A549 (cell line): Measurements from ENCODE around the gene PKN2. TPM values are rescaled to one million over a fixed set of nuclear protein-coding genes. Genes with fewer than 3 reads are reported as not detected.

Source experiments
- ATAC-seq, 2 experiments: fragments of 200-7000 bp in 1 of 2; fragments of >200 bp in 1 of 2; cut with Nextera tagmentation in 1 of 2; cut with Tn5 transposase in 1 of 2; 3 replicates each; pipeline versions ENCODE4 v1.8.0 to v1.9.1; 2018 to 2020; ENCODE audit warnings: mild to moderate bottlenecking in 1 of 2, moderate library complexity in 1 of 2
- CTCF ChIA-PET: fragments of 300-600 bp; sonication (Branson Sonifier 250); formaldehyde crosslinking; extraction: SDS; loops from one replicate; lab custom pipeline; 2021; ENCODE audit warnings: antibody characterized with exemption, inconsistent platforms; lab: Yijun Ruan, JAX
- POLR2A ChIA-PET: fragments of 350-600 bp; formaldehyde crosslinking; extraction: SDS; loops from one replicate; lab custom pipeline; 2021; ENCODE audit warnings: antibody characterized with exemption, inconsistent platforms; lab: Yijun Ruan, JAX
- DNase-seq, 2 experiments: peaks; one replicate each; pipeline versions ENCODE4 v3.0.0 to v3.0.0-alpha.2; 2011 to 2016; ENCODE audit warnings: low read depth in 1 of 2, low spot score in 1 of 2
- FAIRE-seq: peaks from 2 replicates; lab custom pipeline; 2011; peaks lifted over from hg19 to GRCh38; lab: Jason Lieb, UNC
- H3K27ac ChIP-seq, 2 experiments: fragments of >200 bp; sonication (Bioruptor Twin); formaldehyde crosslinking; 3 replicates each; pipeline ENCODE4 v1.5.1; 2016 to 2017
- H3K4me1 ChIP-seq: fragments of >200 bp; sonication (Bioruptor Twin); formaldehyde crosslinking; 3 replicates; pipeline ENCODE4 v1.6.1; 2016
- H3K4me2 ChIP-seq: fragments of >200 bp; sonication (Bioruptor Twin); formaldehyde crosslinking; 3 replicates; pipeline ENCODE4 v1.6.1; 2016
- H3K4me3 ChIP-seq: fragments of >200 bp; sonication (Bioruptor Twin); formaldehyde crosslinking; 3 replicates; pipeline ENCODE4 v1.5.1; 2016
- H3K9me3 ChIP-seq: fragments of >200 bp; sonication (Bioruptor Twin); formaldehyde crosslinking; 3 replicates; pipeline ENCODE4 v1.6.1; 2016
- E2F6 ChIP-seq: IDR thresholded peaks from 2 replicates; pipeline ENCODE4 v1.6.1; 2012; ENCODE audit warnings: low read depth, borderline replicate concordance
- EP300 ChIP-seq, 2 experiments: fragments of >200 bp; sonication (Bioruptor Twin); formaldehyde crosslinking; IDR thresholded peaks; 2 replicates in 1 of 2; 3 replicates in 1 of 2; pipeline ENCODE4 v1.6.1; 2016 to 2017
- ESRRA ChIP-seq: fragments of 150-350 bp; IDR thresholded peaks from 2 replicates; pipeline ENCODE4 v1.6.1; 2014; ENCODE audit warnings: mild to moderate bottlenecking, low read length, borderline replicate concordance
- FOXS1 ChIP-seq: fragments of 250-450 bp; sonication (Bioruptor Pico); IDR thresholded peaks from 2 replicates; pipeline ENCODE4 v1.5.0; 2020; ENCODE audit warnings: mild to moderate bottlenecking, moderate library complexity
- GATA3 ChIP-seq: IDR thresholded peaks from 2 replicates; pipeline ENCODE4 v1.6.1; 2012; ENCODE audit warnings: borderline replicate concordance
- HOXB5 ChIP-seq: fragments of 250-450 bp; sonication (Bioruptor Pico); IDR thresholded peaks from 2 replicates; pipeline ENCODE4 v1.5.0; 2020; ENCODE audit warnings: mild to moderate bottlenecking, moderate library complexity
- KDM5A ChIP-seq: fragments of 200-600 bp; sonication (generic); IDR thresholded peaks from 2 replicates; pipeline ENCODE4 v1.6.1; 2016; ENCODE audit warnings: antibody characterized with exemption, mild to moderate bottlenecking
- MAZ ChIP-seq: fragments of 150-350 bp; IDR thresholded peaks from 2 replicates; pipeline ENCODE4 v1.6.1; 2014; ENCODE audit warnings: antibody characterized with exemption, low read depth, low read length, borderline replicate concordance
- NPAS2 ChIP-seq: fragments of 250-450 bp; sonication (Bioruptor Pico); IDR thresholded peaks from 2 replicates; pipeline ENCODE4 v1.8.0; 2022; ENCODE audit warnings: mild to moderate bottlenecking, moderate library complexity, borderline replicate concordance
- PHF8 ChIP-seq: fragments of 200-600 bp; sonication (generic); IDR thresholded peaks from 2 replicates; pipeline ENCODE4 v1.6.1; 2016; ENCODE audit warnings: low read depth, mild to moderate bottlenecking, antibody characterized with exemption, moderate library complexity, borderline replicate concordance
- POLR2A ChIP-seq: IDR thresholded peaks from 2 replicates; pipeline ENCODE4 v1.6.1; 2012; ENCODE audit warnings: mild to moderate bottlenecking, low read length
- RAD21 ChIP-seq, 2 experiments: fragments of >200 bp in 1 of 2; sonication (Bioruptor Twin) in 1 of 2; formaldehyde crosslinking in 1 of 2; IDR thresholded peaks in 1 of 2; conservative IDR thresholded peaks in 1 of 2; 2 replicates in 1 of 2; 3 replicates in 1 of 2; pipeline ENCODE4 v1.6.1; 2012 to 2018; ENCODE audit warnings: inconsistent platforms in 1 of 2
- RARB ChIP-seq: fragments of 250-450 bp; sonication (Bioruptor Pico); IDR thresholded peaks from 2 replicates; pipeline ENCODE4 v1.8.0; 2021; ENCODE audit warnings: mild to moderate bottlenecking, moderate library complexity
- SMC3 ChIP-seq: fragments of >200 bp; sonication (Bioruptor Twin); formaldehyde crosslinking; IDR thresholded peaks from 3 replicates; pipeline ENCODE4 v1.6.1; 2018; ENCODE audit warnings: inconsistent platforms
- SREBF2 ChIP-seq: fragments of 450-650 bp; IDR thresholded peaks from 2 replicates; pipeline ENCODE4 v1.6.1; 2014; ENCODE audit warnings: mild to moderate bottlenecking, moderate library complexity
- TFCP2L1 ChIP-seq: fragments of 250-450 bp; sonication (Bioruptor Pico); IDR thresholded peaks from 2 replicates; pipeline ENCODE4 v1.5.0; 2021; ENCODE audit warnings: mild to moderate bottlenecking
- USF2 ChIP-seq: fragments of 450-650 bp; IDR thresholded peaks from 2 replicates; pipeline ENCODE4 v1.6.1; 2014; ENCODE audit warnings: antibody characterized with exemption
- WGBS: methylation state at CpG from one replicate; pipeline ENCODE4 v1.1.6; 2017; ENCODE audit errors: missing lambda C conversion rate; 5-methylcytosine and 5-hydroxymethylcytosine counted together
- polyA plus RNA-seq, 4 experiments: library from polyadenylated mRNA; depleted of rRNA in 3 of 4; stranded (reverse); fragments of >200 nt; fragmentation: RNase III in 1 of 4; extraction: RNeasy Plus Mini Kit Qiagen cat#74134 plus additional on column Dnase treatment in 1 of 4; gene quantifications; 2 replicates in 3 of 4; 3 replicates in 1 of 4; pipeline ENCODE4 v1.2.3, GENCODE V29; 2011 to 2017
- TF ChIP-seq, protein P1 (sequence below): fragments of >200 bp; sonication (Bioruptor Twin); formaldehyde crosslinking; IDR thresholded peaks from 3 replicates; pipeline ENCODE4 v1.5.1; 2016
- TF ChIP-seq, protein P2 (sequence below): fragments of 250-450 bp; sonication (Bioruptor Pico); IDR thresholded peaks from 2 replicates; pipeline ENCODE4 v1.5.0; 2021; ENCODE audit warnings: mild to moderate bottlenecking, moderate library complexity, borderline replicate concordance
- TF ChIP-seq, protein P3 (sequence below): fragments of 200-600 bp; sonication (generic); IDR thresholded peaks from 2 replicates; pipeline ENCODE4 v1.6.1; 2016; ENCODE audit warnings: antibody characterized with exemption, mild to moderate bottlenecking, moderate library complexity

The PKN2 gene
- polyA plus RNA-seq, 2 of the 4 experiments (the other 2 are of a cell fraction), result 14.4 to 39.6 TPM

DNA sequence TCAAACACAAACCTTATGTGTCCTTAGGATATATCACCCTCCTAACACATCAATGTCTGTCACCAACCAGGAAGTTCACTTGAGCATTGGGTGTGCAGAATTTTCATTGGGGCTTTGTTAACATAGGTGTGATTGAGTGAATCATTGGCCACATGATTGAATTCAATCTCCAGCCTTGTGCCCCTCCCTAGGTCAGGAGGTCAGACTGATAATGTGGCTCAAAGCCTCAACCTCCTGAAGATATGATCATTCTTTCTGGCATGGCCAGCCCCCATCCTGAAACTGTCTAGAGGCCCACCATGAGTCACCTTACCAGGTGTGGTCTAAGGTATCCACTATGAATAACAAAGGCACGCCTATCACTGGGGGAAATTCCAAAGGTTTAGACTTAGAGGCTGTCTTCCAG, 90.1 kb downstream of the PKN2 start:
- ChIA-PET CTCF (no interaction called here), POLR2A (interaction anchor here (1.2 kb wide), 1 partner anchor 11 kb away, joined by 3 read pairs; no protein-coding TSS in a partner anchor)
- no peak overlapping the region for H3K4me3 ChIP-seq
- WGBS, result 33% methylated on average over 1 of the region's 1 CpG
- peak; percentile 27; the same call in 1 of the 2 replicates for TF ChIP-seq USF2
- TF ChIP-seq, protein P1, sequence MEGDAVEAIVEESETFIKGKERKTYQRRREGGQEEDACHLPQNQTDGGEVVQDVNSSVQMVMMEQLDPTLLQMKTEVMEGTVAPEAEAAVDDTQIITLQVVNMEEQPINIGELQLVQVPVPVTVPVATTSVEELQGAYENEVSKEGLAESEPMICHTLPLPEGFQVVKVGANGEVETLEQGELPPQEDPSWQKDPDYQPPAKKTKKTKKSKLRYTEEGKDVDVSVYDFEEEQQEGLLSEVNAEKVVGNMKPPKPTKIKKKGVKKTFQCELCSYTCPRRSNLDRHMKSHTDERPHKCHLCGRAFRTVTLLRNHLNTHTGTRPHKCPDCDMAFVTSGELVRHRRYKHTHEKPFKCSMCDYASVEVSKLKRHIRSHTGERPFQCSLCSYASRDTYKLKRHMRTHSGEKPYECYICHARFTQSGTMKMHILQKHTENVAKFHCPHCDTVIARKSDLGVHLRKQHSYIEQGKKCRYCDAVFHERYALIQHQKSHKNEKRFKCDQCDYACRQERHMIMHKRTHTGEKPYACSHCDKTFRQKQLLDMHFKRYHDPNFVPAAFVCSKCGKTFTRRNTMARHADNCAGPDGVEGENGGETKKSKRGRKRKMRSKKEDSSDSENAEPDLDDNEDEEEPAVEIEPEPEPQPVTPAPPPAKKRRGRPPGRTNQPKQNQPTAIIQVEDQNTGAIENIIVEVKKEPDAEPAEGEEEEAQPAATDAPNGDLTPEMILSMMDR, result no peak
- TF ChIP-seq PHF8, result no peak
- peak; percentile 23; the same call in 1 of the 2 replicates for TF ChIP-seq GATA3
- TF ChIP-seq, protein P2, sequence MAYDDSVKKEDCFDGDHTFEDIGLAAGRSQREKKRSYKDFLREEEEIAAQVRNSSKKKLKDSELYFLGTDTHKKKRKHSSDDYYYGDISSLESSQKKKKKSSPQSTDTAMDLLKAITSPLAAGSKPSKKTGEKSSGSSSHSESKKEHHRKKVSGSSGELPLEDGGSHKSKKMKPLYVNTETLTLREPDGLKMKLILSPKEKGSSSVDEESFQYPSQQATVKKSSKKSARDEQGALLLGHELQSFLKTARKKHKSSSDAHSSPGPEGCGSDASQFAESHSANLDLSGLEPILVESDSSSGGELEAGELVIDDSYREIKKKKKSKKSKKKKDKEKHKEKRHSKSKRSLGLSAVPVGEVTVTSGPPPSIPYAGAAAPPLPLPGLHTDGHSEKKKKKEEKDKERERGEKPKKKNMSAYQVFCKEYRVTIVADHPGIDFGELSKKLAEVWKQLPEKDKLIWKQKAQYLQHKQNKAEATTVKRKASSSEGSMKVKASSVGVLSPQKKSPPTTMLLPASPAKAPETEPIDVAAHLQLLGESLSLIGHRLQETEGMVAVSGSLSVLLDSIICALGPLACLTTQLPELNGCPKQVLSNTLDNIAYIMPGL, result no peak
- peak; percentile 74 to 89 for ATAC-seq
- peaks cover 18% of the 10 kb centered on the region for H3K4me1 ChIP-seq
- H3K4me2 ChIP-seq, result peak overlapping the region; percentile 59
- H3K9me3 ChIP-seq, result no peaks in the 10 kb centered on the region
- peak; percentile 9 to 62 for DNase-seq
- H3K27ac ChIP-seq, result peak overlapping the region; percentile 49 to 84; a peak in 5 of 6 replicates
- no peak for FAIRE-seq

- ChIA-PET POLR2A (no interaction called here), CTCF (no interaction called here)
- Histone ChIP-seq H3K9me3 (no peaks in the 10 kb centered on the region), H3K4me1 (peaks cover 18% of the 10 kb centered on the region), H3K4me2 (no peak overlapping the region), H3K4me3 (no peak overlapping the region), H3K27ac (no peak overlapping the region)
- TF ChIP-seq POLR2A, result no peak
- TF ChIP-seq SREBF2, result no peak
- TF ChIP-seq TFCP2L1, result no peak
- TF ChIP-seq EP300 (IDR thresholded peaks at IDR 0.05), result no peak
- TF ChIP-seq FOXS1, result no peak
- TF ChIP-seq, protein P2, result no peak
- no peak for TF ChIP-seq RAD21 (conservative IDR thresholded peaks at IDR 0.05 in 1 of 2, IDR thresholded peaks at IDR 0.05 in 1 of 2)
- TF ChIP-seq GATA3, result no peak
- TF ChIP-seq MAZ, result no peak
- TF ChIP-seq NPAS2, result no peak
- TF ChIP-seq, protein P1, result no peak
- no peak for TF ChIP-seq RARB (CRISPR knock-in tag)
- no peak for TF ChIP-seq E2F6
- no peak for TF ChIP-seq PHF8
- no peak for TF ChIP-seq KDM5A
- TF ChIP-seq SMC3, result no peak
- no peak for TF ChIP-seq ESRRA
- TF ChIP-seq, protein P3, sequence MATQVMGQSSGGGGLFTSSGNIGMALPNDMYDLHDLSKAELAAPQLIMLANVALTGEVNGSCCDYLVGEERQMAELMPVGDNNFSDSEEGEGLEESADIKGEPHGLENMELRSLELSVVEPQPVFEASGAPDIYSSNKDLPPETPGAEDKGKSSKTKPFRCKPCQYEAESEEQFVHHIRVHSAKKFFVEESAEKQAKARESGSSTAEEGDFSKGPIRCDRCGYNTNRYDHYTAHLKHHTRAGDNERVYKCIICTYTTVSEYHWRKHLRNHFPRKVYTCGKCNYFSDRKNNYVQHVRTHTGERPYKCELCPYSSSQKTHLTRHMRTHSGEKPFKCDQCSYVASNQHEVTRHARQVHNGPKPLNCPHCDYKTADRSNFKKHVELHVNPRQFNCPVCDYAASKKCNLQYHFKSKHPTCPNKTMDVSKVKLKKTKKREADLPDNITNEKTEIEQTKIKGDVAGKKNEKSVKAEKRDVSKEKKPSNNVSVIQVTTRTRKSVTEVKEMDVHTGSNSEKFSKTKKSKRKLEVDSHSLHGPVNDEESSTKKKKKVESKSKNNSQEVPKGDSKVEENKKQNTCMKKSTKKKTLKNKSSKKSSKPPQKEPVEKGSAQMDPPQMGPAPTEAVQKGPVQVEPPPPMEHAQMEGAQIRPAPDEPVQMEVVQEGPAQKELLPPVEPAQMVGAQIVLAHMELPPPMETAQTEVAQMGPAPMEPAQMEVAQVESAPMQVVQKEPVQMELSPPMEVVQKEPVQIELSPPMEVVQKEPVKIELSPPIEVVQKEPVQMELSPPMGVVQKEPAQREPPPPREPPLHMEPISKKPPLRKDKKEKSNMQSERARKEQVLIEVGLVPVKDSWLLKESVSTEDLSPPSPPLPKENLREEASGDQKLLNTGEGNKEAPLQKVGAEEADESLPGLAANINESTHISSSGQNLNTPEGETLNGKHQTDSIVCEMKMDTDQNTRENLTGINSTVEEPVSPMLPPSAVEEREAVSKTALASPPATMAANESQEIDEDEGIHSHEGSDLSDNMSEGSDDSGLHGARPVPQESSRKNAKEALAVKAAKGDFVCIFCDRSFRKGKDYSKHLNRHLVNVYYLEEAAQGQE, result no peak
- no peak for TF ChIP-seq HOXB5 (CRISPR knock-in tag)
- no peak for ATAC-seq
- DNase-seq, result no peak
- 93% methylated on average over 3 of the region's 3 CpGs for WGBS
- no peak for FAIRE-seq
Measured at GRCh38 chr1:88777604-88778149, 93.6 kb downstream of the PKN2 start.
